OCI-LY1 (cell line): ENCODE data around the gene ZNF232.
"Not testable (repeated sequence)": the region's sequence is repeated elsewhere in the genome, so short reads cannot be mapped to it uniquely, and the experiment has no call there.

Source experiments
- H2AFZ ChIP-seq: fragments of 200-600 bp; sonication (generic), shearing (Covaris generic); 2 replicates; pipeline ENCODE4 v1.6.0; 2014; ENCODE audit warnings: antibody characterized with exemption, mild to moderate bottlenecking, low read length
- H3F3A ChIP-seq: fragments of 200-600 bp; sonication (generic), shearing (Covaris generic); 2 replicates; pipeline ENCODE4 v1.6.0; 2014; ENCODE audit warnings: mild to moderate bottlenecking, antibody characterized with exemption, low read length, moderate library complexity; ENCODE audit not compliant: insufficient read depth
- H3K27ac ChIP-seq: fragments of 200-600 bp; sonication (generic); 2 replicates; pipeline ENCODE4 v1.5.1; 2014; ENCODE audit warnings: low read length, mixed run types, mild to moderate bottlenecking, low read depth; ENCODE audit not compliant: poor library complexity, severe bottlenecking
- H3K27me3 ChIP-seq: fragments of 200-600 bp; sonication (generic); 2 replicates; pipeline ENCODE4 v1.6.0; 2014; ENCODE audit warnings: antibody characterized with exemption, mild to moderate bottlenecking, low read length, moderate library complexity; ENCODE audit not compliant: insufficient read depth
- H3K36me3 ChIP-seq: fragments of 200-600 bp; sonication (generic); 2 replicates; pipeline ENCODE4 v1.6.1; 2014; ENCODE audit warnings: mild to moderate bottlenecking, antibody characterized with exemption, low read length, moderate library complexity, mixed read lengths; ENCODE audit not compliant: insufficient read depth
- H3K4me1 ChIP-seq: fragments of 200-600 bp; sonication (generic); 2 replicates; pipeline ENCODE4 v1.5.1; 2014; ENCODE audit warnings: mild to moderate bottlenecking, low read length, moderate library complexity; ENCODE audit not compliant: insufficient read depth, severe bottlenecking
- H3K4me2 ChIP-seq: fragments of 200-600 bp; sonication (generic), shearing (Covaris generic); 2 replicates; pipeline ENCODE4 v1.6.1; 2014; ENCODE audit warnings: low read length
- H3K4me3 ChIP-seq: fragments of 200-600 bp; sonication (generic); 2 replicates; pipeline ENCODE4 v1.5.1; 2014; ENCODE audit warnings: low read length, low read depth, mild to moderate bottlenecking, mixed read lengths; ENCODE audit not compliant: poor library complexity, severe bottlenecking
- H3K79me2 ChIP-seq: fragments of 200-600 bp; shearing (Covaris generic); 2 replicates; pipeline ENCODE4 v1.6.1; 2016; ENCODE audit warnings: mixed run types, low read length, mixed read lengths; ENCODE audit not compliant: insufficient read depth
- H3K9ac ChIP-seq: fragments of 200-600 bp; sonication (generic), shearing (Covaris generic); 2 replicates; pipeline ENCODE4 v1.6.1; 2014; ENCODE audit warnings: mild to moderate bottlenecking, low read length, mixed read lengths
- H3K9me2 ChIP-seq: fragments of 200-600 bp; sonication (generic), shearing (Covaris generic); 2 replicates; pipeline ENCODE4 v1.6.1; 2014; ENCODE audit warnings: low read depth, mild to moderate bottlenecking, low read length, mixed read lengths
- H3K9me3 ChIP-seq: fragments of 200-600 bp; shearing (Covaris generic); 2 replicates; pipeline ENCODE4 v1.6.1; 2014; ENCODE audit warnings: low read length, mixed read lengths
- H4K20me1 ChIP-seq: fragments of 200-600 bp; sonication (generic), shearing (Covaris generic); 2 replicates; pipeline ENCODE4 v1.6.0; 2016; ENCODE audit warnings: mild to moderate bottlenecking, low read length; ENCODE audit not compliant: insufficient read depth
- EZH2 ChIP-seq: fragments of 200-600 bp; sonication (generic), shearing (Covaris generic); IDR thresholded peaks from 2 replicates; pipeline ENCODE4 v1.8.0; 2017; ENCODE audit warnings: borderline replicate concordance, mixed run types, mild to moderate bottlenecking, antibody characterized with exemption, low read length, moderate library complexity, mixed read lengths
- TF ChIP-seq, protein P1 (sequence below): fragments of 200-600 bp; sonication (generic), shearing (Covaris generic); IDR thresholded peaks from 2 replicates; pipeline ENCODE4 v1.5.1; 2017; ENCODE audit warnings: mild to moderate bottlenecking, antibody characterized with exemption, low read length, moderate library complexity, mixed read lengths

The ZNF232 gene

DNA sequence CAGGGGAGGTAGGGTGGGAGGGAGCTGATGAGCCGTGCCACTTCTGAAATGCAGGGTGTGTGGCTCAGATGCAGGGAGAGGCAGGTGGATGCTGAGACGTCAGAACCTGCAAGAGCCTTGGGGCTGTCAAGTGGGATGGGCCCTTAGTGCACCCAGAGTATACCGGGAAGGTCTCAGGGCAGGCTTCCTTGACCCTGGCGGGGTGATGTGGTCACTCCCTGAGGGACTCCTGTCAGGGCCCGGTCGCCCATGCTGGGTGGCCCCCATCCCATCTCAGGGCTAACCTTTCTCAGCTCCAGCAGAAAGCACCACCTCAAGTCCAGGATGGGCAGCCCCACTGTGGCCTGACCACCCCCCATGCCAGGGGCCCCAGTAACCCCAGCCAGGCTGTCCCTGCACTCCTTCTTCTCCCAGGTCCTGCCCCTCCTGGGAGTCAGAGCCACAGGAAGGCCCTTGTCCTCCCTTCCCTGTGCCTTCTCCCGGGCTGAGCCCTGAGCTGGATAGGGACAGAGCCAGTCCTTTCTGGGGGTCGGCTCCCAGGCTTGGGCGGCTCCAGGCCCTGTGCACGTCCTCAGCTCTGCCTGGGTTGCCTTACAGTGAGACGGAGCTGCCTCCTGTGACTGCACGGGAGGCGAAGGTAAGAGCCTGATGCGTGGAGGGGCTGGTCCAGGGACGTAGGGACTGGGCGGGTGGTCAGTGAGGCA, 20.3 kb upstream of the ZNF232 start:
- not testable (repeated sequence) for H3K4me1 ChIP-seq, H3K9me3 ChIP-seq, H4K20me1 ChIP-seq, H3K4me3 ChIP-seq, H3K9ac ChIP-seq, H3F3A ChIP-seq, H3K36me3 ChIP-seq, H3K9me2 ChIP-seq, H2AFZ ChIP-seq, H3K79me2 ChIP-seq, H3K27ac ChIP-seq, H3K27me3 ChIP-seq, H3K4me2 ChIP-seq

DNA sequence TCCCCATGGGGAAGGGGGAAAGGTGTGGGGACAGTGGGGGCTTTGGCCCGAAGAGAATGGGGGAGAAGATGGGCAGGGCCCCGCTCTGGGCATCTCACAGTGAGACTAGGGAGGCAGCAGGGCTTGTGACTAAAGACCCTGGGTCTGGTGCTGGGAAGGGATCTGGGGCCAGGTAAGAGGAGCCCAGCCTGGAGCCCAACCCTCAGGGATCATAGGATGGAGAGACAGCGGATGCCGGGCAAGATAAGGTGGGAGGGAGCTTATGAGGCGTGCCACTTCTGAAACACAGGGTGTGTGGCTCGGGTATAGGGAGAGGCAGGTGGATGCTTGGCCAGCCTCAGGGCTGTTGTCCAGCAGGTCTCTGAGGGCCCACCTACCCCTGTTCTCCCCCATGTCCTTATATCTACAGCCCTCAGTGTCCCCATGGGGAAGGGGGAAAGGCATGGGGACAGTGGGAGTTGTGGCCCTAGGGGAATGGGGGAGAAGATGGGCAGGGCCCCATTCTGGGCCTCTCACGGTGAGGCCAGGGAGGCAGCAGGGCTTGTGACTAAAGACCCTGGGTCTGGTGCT, 19.6 kb upstream of the ZNF232 start:
- H3K9me2 ChIP-seq = no peaks in the 10 kb centered on the region
- H2AFZ ChIP-seq = no peak overlapping the region
- no peaks in the 10 kb centered on the region for H3K9me3 ChIP-seq
- H3K4me3 ChIP-seq = no peak overlapping the region
- H3F3A ChIP-seq = no peaks in the 10 kb centered on the region
- H3K9ac ChIP-seq = no peak overlapping the region
- H4K20me1 ChIP-seq = no peaks in the 10 kb centered on the region
- no peaks in the 10 kb centered on the region for H3K79me2 ChIP-seq
- H3K4me1 ChIP-seq = no peaks in the 10 kb centered on the region
- H3K4me2 ChIP-seq = no peak overlapping the region
- no peak for TF ChIP-seq EZH2
- TF ChIP-seq, protein P1, sequence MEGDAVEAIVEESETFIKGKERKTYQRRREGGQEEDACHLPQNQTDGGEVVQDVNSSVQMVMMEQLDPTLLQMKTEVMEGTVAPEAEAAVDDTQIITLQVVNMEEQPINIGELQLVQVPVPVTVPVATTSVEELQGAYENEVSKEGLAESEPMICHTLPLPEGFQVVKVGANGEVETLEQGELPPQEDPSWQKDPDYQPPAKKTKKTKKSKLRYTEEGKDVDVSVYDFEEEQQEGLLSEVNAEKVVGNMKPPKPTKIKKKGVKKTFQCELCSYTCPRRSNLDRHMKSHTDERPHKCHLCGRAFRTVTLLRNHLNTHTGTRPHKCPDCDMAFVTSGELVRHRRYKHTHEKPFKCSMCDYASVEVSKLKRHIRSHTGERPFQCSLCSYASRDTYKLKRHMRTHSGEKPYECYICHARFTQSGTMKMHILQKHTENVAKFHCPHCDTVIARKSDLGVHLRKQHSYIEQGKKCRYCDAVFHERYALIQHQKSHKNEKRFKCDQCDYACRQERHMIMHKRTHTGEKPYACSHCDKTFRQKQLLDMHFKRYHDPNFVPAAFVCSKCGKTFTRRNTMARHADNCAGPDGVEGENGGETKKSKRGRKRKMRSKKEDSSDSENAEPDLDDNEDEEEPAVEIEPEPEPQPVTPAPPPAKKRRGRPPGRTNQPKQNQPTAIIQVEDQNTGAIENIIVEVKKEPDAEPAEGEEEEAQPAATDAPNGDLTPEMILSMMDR = no peak
- no peak overlapping the region for H3K27ac ChIP-seq
- H3K27me3 ChIP-seq = 0 out of 2 replicates have a peak, but pooled peaks cover 3% of the 10 kb centered on the region
- no peaks in the 10 kb centered on the region for H3K36me3 ChIP-seq

DNA sequence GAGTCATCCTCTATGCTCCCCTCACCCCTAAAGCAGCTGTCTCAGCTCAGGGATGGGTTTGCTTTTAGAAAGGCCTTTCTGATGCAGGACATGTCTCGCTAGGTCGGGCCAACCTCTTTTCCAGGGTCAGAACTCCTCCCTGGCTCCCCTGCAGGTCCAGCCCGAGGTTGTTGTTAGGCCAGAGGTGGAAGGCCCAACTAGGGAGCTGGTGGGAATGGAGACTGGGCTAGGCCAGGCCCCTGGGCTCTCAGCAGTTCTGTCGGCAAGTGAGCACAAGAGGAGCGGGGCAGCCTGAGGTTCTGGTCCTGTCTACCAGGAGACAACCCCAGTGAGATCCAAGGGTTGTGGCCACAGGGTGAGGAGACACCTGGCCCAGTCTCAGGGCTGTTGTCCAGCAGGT, 19.0 kb upstream of the ZNF232 start:
- H3F3A ChIP-seq, H3K27me3 ChIP-seq, H3K4me3 ChIP-seq, H3K36me3 ChIP-seq, H3K9ac ChIP-seq, H3K9me2 ChIP-seq, H3K79me2 ChIP-seq, H3K27ac ChIP-seq, H3K4me1 ChIP-seq, H2AFZ ChIP-seq, H4K20me1 ChIP-seq, H3K9me3 ChIP-seq, H3K4me2 ChIP-seq: not testable (repeated sequence)

DNA sequence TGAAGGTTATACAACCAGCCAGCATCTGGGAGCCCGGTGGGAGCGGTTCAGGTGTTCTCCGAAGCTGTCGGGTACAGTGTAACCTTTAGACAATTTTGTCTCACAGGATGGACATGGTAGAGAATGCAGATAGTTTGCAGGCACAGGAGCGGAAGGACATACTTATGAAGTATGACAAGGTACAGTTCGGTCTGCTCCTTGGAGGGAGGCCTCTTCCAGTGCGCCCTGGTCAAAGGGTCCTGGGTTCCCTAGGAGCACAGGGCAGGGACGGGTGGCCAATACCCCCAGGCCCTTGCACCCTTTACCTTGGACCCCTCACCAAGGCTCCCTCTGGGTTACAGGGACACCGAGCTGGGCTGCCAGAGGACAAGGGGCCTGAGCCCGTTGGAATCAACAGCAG, 18.6 kb upstream of the ZNF232 start:
- H4K20me1 ChIP-seq, H3K9me3 ChIP-seq, H3K9me2 ChIP-seq, H3K4me2 ChIP-seq, H3K9ac ChIP-seq, H3K4me3 ChIP-seq, H2AFZ ChIP-seq, H3K27ac ChIP-seq, H3K27me3 ChIP-seq, H3K36me3 ChIP-seq, H3K4me1 ChIP-seq, H3F3A ChIP-seq, H3K79me2 ChIP-seq: not testable (repeated sequence)

- H2AFZ ChIP-seq, H3K4me2 ChIP-seq, H3K79me2 ChIP-seq, H3K27me3 ChIP-seq, H3K4me3 ChIP-seq, H3K4me1 ChIP-seq, H3K27ac ChIP-seq, H4K20me1 ChIP-seq, H3K9me2 ChIP-seq, H3F3A ChIP-seq, H3K9ac ChIP-seq, H3K9me3 ChIP-seq, H3K36me3 ChIP-seq: not testable (repeated sequence)
These were observed 18.1 kb upstream of the ZNF232 start for GRCh38 chr17:5129770-5130169.
